Measurements from ENCODE around the gene BCL2L1.

DNA sequence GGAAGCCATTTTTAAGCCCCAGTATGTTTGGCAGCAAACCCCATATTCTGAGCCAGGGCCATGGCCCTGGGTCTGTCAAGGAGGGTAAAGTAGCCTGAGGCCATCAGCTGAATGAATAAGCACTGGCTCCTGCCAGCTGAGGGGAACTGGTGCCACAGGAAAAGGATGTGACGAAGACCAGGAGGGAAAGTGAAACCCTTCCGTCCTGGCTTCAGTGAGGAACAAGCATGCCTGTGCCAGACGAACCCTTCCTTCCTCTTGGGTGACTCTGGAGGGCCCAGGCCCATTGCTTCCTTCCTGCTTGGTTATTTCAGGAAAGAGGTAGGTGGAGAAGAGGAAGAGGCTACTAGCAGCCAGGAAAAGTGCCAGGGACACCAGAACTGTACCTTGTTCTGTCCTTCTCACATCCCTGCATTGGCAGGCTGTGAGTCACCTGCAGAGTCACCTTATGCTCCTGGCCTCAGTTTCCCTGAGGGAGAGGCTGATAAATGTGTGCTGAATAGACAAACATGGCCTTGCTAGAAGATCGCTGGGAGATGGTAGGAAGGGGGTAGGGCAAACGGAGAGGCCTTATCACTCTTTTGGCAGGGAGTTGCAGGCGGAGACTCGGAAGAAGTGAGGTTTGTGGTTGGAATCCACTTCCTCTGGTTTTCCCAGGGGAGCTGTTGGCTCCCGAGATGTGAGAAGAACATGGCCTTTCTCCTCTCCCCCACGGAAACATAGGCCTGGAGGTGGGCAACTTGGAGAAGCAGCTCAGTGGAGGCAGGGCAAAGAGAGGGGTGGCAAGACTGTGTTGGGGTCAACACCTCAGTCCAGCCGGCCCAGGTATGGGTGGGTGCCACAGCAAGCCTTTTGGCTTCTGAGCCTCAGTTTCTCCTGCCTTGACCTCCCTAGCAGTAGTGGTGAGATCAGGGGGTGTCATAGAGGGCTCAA lies 47.5 kb downstream of the BCL2L1 start:
- TF ChIP-seq, protein P1, sequence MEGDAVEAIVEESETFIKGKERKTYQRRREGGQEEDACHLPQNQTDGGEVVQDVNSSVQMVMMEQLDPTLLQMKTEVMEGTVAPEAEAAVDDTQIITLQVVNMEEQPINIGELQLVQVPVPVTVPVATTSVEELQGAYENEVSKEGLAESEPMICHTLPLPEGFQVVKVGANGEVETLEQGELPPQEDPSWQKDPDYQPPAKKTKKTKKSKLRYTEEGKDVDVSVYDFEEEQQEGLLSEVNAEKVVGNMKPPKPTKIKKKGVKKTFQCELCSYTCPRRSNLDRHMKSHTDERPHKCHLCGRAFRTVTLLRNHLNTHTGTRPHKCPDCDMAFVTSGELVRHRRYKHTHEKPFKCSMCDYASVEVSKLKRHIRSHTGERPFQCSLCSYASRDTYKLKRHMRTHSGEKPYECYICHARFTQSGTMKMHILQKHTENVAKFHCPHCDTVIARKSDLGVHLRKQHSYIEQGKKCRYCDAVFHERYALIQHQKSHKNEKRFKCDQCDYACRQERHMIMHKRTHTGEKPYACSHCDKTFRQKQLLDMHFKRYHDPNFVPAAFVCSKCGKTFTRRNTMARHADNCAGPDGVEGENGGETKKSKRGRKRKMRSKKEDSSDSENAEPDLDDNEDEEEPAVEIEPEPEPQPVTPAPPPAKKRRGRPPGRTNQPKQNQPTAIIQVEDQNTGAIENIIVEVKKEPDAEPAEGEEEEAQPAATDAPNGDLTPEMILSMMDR (IDR thresholded peaks at IDR 0.05; ENCODE audit: low read length), result no peak
- TF ChIP-seq EZH2 (IDR thresholded peaks at IDR 0.05; ENCODE audit: borderline replicate concordance, low read length), result no peak

Measured in OCI-LY1 (cell line).